Transverse colon (tissue), 3 donors: ENCODE data around the gene CLSTN1.

Experiments used
- EP300 ChIP-seq: sonication (generic); formaldehyde crosslinking; IDR thresholded peaks from one replicate; pipeline ENCODE4 v1.6.1; 2017; ENCODE audit warnings: antibody characterized with exemption, low read depth
- POLR2A ChIP-seq: fragments of 450-650 bp; IDR thresholded peaks from one replicate; pipeline ENCODE4 v1.6.1; 2016; ENCODE audit warnings: antibody characterized with exemption, mild to moderate bottlenecking, moderate library complexity
- TF ChIP-seq, protein P1 (sequence below), 5 experiments: fragments of 200-600 bp in 3 of 5; fragments of 450-650 bp in 2 of 5; sonication (generic) in 3 of 5; IDR thresholded peaks; 1 replicate in 2 of 5; 2 replicates in 3 of 5; pipeline ENCODE4 v1.5.1; 2016 to 2017; ENCODE audit warnings: antibody characterized with exemption in 5 of 5, inconsistent platforms in 3 of 5, mild to moderate bottlenecking in 2 of 5, moderate library complexity in 1 of 5

DNA sequence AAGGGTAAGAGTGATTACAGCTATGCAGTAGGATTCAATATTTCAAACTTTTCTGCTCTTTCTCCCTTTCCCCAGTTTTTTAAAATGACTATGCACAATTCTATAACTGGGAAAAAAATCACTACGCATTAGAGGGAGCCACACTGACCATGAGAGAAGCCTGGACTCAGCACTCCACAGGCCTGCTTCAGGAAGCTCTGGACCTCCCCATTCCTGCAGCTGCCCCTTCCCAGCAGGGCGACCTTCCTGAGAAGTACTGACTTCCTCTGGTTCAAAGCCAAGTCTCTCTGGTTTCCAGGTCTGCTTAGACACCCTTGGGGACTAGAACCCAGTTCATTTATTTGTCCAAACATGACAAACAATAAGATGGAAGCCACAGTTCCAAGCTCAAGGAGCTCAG is 42.0 kb upstream of the CLSTN1 start:
- TF ChIP-seq, protein P1, sequence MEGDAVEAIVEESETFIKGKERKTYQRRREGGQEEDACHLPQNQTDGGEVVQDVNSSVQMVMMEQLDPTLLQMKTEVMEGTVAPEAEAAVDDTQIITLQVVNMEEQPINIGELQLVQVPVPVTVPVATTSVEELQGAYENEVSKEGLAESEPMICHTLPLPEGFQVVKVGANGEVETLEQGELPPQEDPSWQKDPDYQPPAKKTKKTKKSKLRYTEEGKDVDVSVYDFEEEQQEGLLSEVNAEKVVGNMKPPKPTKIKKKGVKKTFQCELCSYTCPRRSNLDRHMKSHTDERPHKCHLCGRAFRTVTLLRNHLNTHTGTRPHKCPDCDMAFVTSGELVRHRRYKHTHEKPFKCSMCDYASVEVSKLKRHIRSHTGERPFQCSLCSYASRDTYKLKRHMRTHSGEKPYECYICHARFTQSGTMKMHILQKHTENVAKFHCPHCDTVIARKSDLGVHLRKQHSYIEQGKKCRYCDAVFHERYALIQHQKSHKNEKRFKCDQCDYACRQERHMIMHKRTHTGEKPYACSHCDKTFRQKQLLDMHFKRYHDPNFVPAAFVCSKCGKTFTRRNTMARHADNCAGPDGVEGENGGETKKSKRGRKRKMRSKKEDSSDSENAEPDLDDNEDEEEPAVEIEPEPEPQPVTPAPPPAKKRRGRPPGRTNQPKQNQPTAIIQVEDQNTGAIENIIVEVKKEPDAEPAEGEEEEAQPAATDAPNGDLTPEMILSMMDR (IDR thresholded peaks at IDR 0.05): no peak
- TF ChIP-seq POLR2A: no peak
- TF ChIP-seq EP300: no peak
